GM21619 (cell line): ENCODE data around the gene MXI1.
A peak's percentile ranks its signal among the peaks of the same experiment; 100 is the strongest.
"Not testable (repeated sequence)": the region's sequence is repeated elsewhere in the genome, so short reads cannot be mapped to it uniquely, and the experiment has no call there.

Source experiments
- ATAC-seq: cut with Tn5 transposase; IDR thresholded peaks from one replicate; pipeline ENCODE4 v1.9.1; 2021; ENCODE audit not compliant: unreplicated experiment

MXI1 gene

GRCh38 chr10:110237894-110238480, 30.6 kb downstream of the MXI1 start:
- ATAC-seq: no peak

- ATAC-seq: no peak
These were observed 32.5 kb downstream of the MXI1 start for GRCh38 chr10:110239892-110240291.

GRCh38 chr10:110241407-110241806, 34.0 kb downstream of the MXI1 start:
- ATAC-seq: peak; percentile 64

- ATAC-seq: peak; percentile 36
These were observed 34.4 kb downstream of the MXI1 start for GRCh38 chr10:110241841-110242240.

- no peak for ATAC-seq
These were observed 35.1 kb downstream of the MXI1 start for GRCh38 chr10:110242511-110242910.

GRCh38 chr10:110244550-110244949, 37.1 kb downstream of the MXI1 start:
- no peak for ATAC-seq

GRCh38 chr10:110247833-110248232, 40.4 kb downstream of the MXI1 start:
- ATAC-seq: not testable (repeated sequence)

- peak; percentile 66 for ATAC-seq
These were observed 42.1 kb downstream of the MXI1 start for GRCh38 chr10:110249489-110249888.

GRCh38 chr10:110251392-110251791, 44.0 kb downstream of the MXI1 start:
- peak; percentile 92 for ATAC-seq

- ATAC-seq: no peak
These were observed 44.7 kb downstream of the MXI1 start for GRCh38 chr10:110252151-110252550.

- ATAC-seq: no peak
These were observed 47.1 kb downstream of the MXI1 start for GRCh38 chr10:110254467-110254866.

- no peak for ATAC-seq
These were observed 51.1 kb downstream of the MXI1 start for GRCh38 chr10:110258542-110258941.

GRCh38 chr10:110259317-110259716, 51.9 kb downstream of the MXI1 start:
- no peak for ATAC-seq

- ATAC-seq: no peak
These were observed 53.5 kb downstream of the MXI1 start for GRCh38 chr10:110260746-110261477.

GRCh38 chr10:110263164-110263563, 55.8 kb downstream of the MXI1 start:
- no peak for ATAC-seq

- ATAC-seq: no peak
These were observed 58.3 kb downstream of the MXI1 start for GRCh38 chr10:110265573-110266193.

GRCh38 chr10:110267276-110267675, 59.9 kb downstream of the MXI1 start:
- ATAC-seq: no peak

- no peak for ATAC-seq
These were observed 61.0 kb downstream of the MXI1 start for GRCh38 chr10:110268442-110268841.

GRCh38 chr10:110268971-110269370, 61.6 kb downstream of the MXI1 start:
- ATAC-seq: no peak

GRCh38 chr10:110269374-110270318, 62.2 kb downstream of the MXI1 start:
- peak; percentile 51 for ATAC-seq

GRCh38 chr10:110272995-110273394, 65.6 kb downstream of the MXI1 start:
- ATAC-seq: not testable (repeated sequence)
